K562 (cell line): ENCODE results near the gene ADAMTS2. TPM values are rescaled to one million over a fixed set of nuclear protein-coding genes. Genes with fewer than 3 reads are reported as not detected.

Source experiments
- ATAC-seq: fragments of 200-7000 bp; cut with Tn5 transposase; 3 replicates; pipeline ENCODE4 v1.9.1; 2020; ENCODE audit warnings: moderate library complexity
- BruUV-seq: library from RNA; stranded (reverse); fragments of 400-500 nt; replicated peaks from 2 replicates; lab custom pipeline; 2021; lab: Mats Ljungman, UMichigan
- CTCF ChIA-PET: fragments of 300-600 bp; formaldehyde crosslinking; extraction: SDS; loops from one replicate; lab custom pipeline; 2021; ENCODE audit warnings: low intra/inter-chr PET ratio; lab: Yijun Ruan, JAX
- POLR2A ChIA-PET: fragments of 300-600, 350-650 bp; sonication (Branson Sonifier 250); formaldehyde crosslinking; extraction: SDS; loops from one replicate; lab custom pipeline; 2021; ENCODE audit warnings: antibody characterized with exemption, inconsistent platforms; lab: Yijun Ruan, JAX
- DNase-seq, 4 experiments: peaks; one replicate each; pipeline versions ENCODE4 v3.0.0 to v3.0.0-alpha.2; 2011 to 2018; ENCODE audit warnings: low spot score in 3 of 4, mixed read lengths in 3 of 4; ENCODE audit errors: extremely low read depth in 1 of 4
- FAIRE-seq: peaks from 2 replicates; lab custom pipeline; 2011; peaks lifted over from hg19 to GRCh38; lab: Jason Lieb, UNC
- H2AFZ ChIP-seq: 2 replicates; pipeline ENCODE4 v1.6.0; 2011; ENCODE audit warnings: low read depth, low read length, control low read depth, inconsistent platforms
- H3K27ac ChIP-seq: fragments of 200-600 bp; 3 replicates; pipeline ENCODE4 v1.8.0; 2011; ENCODE audit warnings: low read depth, mild to moderate bottlenecking, control low read depth, inconsistent platforms, low read length, moderate library complexity, mixed read lengths; ENCODE audit errors: extremely low read depth
- H3K27me3 ChIP-seq, 2 experiments: fragments of 300-600 bp in 1 of 2; 2 replicates in 1 of 2; 3 replicates in 1 of 2; pipeline versions ENCODE4 v1.6.0 to v1.8.0; 2011; ENCODE audit warnings: inconsistent platforms in 2 of 2, low read length in 2 of 2, mild to moderate bottlenecking in 1 of 2, mixed read lengths in 1 of 2, moderate library complexity in 1 of 2; ENCODE audit not compliant: control insufficient read depth in 2 of 2, insufficient read depth in 2 of 2
- H3K36me3 ChIP-seq: fragments of 300-600 bp; 3 replicates; pipeline ENCODE4 v1.8.0; 2011; ENCODE audit warnings: mild to moderate bottlenecking, low read length, inconsistent platforms; ENCODE audit not compliant: control insufficient read depth, insufficient read depth
- H3K4me1 ChIP-seq, 2 experiments: fragments of 200-600 bp in 1 of 2; replicated peaks in 1 of 2; 2 replicates in 1 of 2; 3 replicates in 1 of 2; pipeline versions ENCODE4 v1.5.1 to v1.8.0; 2011; ENCODE audit warnings: inconsistent platforms in 2 of 2, low read length in 2 of 2, mild to moderate bottlenecking in 1 of 2, mixed read lengths in 1 of 2, moderate library complexity in 1 of 2; ENCODE audit not compliant: control insufficient read depth in 2 of 2, insufficient read depth in 2 of 2
- H3K4me2 ChIP-seq: 2 replicates; pipeline ENCODE4 v1.6.1; 2011; ENCODE audit warnings: low read length, control low read depth, inconsistent platforms, mixed read lengths; ENCODE audit not compliant: insufficient read depth
- H3K4me3 ChIP-seq: fragments of 200-600 bp; sonication (generic), shearing (Covaris generic); 2 replicates; pipeline ENCODE4 v1.5.1; 2016; ENCODE audit warnings: control low read depth, inconsistent platforms
- H3K79me2 ChIP-seq: fragments of 200-600 bp; 3 replicates; pipeline ENCODE4 v1.8.0; 2011; ENCODE audit warnings: low read length, inconsistent platforms; ENCODE audit not compliant: control insufficient read depth, insufficient read depth
- H3K9ac ChIP-seq, 2 experiments: 2 replicates each; pipeline versions ENCODE4 v1.6.0 to v1.6.1; 2011; ENCODE audit warnings: low read depth in 2 of 2, low read length in 2 of 2, control low read depth in 1 of 2, inconsistent platforms in 1 of 2, mild to moderate bottlenecking in 1 of 2, mixed read lengths in 1 of 2; ENCODE audit not compliant: insufficient read depth in 1 of 2
- H3K9me1 ChIP-seq: one replicate; pipeline ENCODE4 v1.6.0; 2011; ENCODE audit warnings: inconsistent platforms, mild to moderate bottlenecking, low read length, moderate library complexity; ENCODE audit not compliant: control insufficient read depth, insufficient read depth
- H3K9me3 ChIP-seq: replicated peaks from 2 replicates; pipeline ENCODE4 v1.5.1; 2011; ENCODE audit warnings: low read depth, low read length, inconsistent platforms; ENCODE audit not compliant: control insufficient read depth, insufficient read depth
- H4K20me1 ChIP-seq: replicated peaks from 2 replicates; pipeline ENCODE4 v1.6.1; 2011; ENCODE audit warnings: low read length, inconsistent platforms, mixed read lengths; ENCODE audit not compliant: control insufficient read depth, insufficient read depth
- MEIS2 ChIP-seq: fragments of 450-650 bp; IDR thresholded peaks from 2 replicates; pipeline ENCODE4 v1.6.1; 2014; ENCODE audit warnings: mild to moderate bottlenecking; ENCODE audit not compliant: partially characterized antibody
- RBM25 ChIP-seq: fragments of 200-400 bp; formaldehyde crosslinking; IDR thresholded peaks from 2 replicates; pipeline ENCODE4 v1.6.1; 2018; ENCODE audit warnings: low read length, low read depth, moderate library complexity; ENCODE audit not compliant: severe bottlenecking
- WGBS: fragments of 100-300 bp; shearing (Covaris generic); methylation state at CpG from one replicate; pipeline ENCODE4 v1.1.6; 2016; ENCODE audit warnings: low coverage, mixed read lengths; ENCODE audit not compliant: insufficient coverage; ENCODE audit errors: missing lambda C conversion rate; 5-methylcytosine and 5-hydroxymethylcytosine counted together
- in situ Hi-C: fragments of 300-500 bp; cut with MboI; formaldehyde crosslinking; loops from 4 replicates; pipeline ENCODE4 v1.15.0; 2018; ENCODE audit warnings: inconsistent platforms, mixed read lengths
- intact Hi-C: fragments of 100-400 bp; cut with micrococcal nuclease; formaldehyde crosslinking; loops from 2 replicates; pipeline ENCODE4 v1.14.2; 2022
- polyA plus RNA-seq, 8 experiments: library from polyadenylated mRNA; depleted of rRNA in 4 of 8; stranded (reverse) in 5 of 8; unstranded in 3 of 8; fragments of >200 nt; fragmentation: Nextera tagmentation in 2 of 8; fragmentation: Illumina TruSeq in 1 of 8; extraction: Ambion mirVana in 2 of 8; extraction: Trizol in 1 of 8; gene quantifications; 2 replicates each; pipeline versions ENCODE4 v1.2.1 to v1.2.3, GENCODE V29; 2011 to 2014; ENCODE audit warnings: inconsistent platforms in 1 of 8, missing spikeins in 1 of 8
- total RNA-seq, 7 experiments: library from RNA; depleted of rRNA in 6 of 7; stranded (reverse); fragments of >200 nt in 6 of 7; fragmentation: Illumina TruSeq in 2 of 7; extraction: Trizol in 2 of 7; gene quantifications; 2 replicates each; pipeline versions ENCODE4 v1.2.1 to v1.2.3, GENCODE V29; 2011 to 2021; ENCODE audit warnings: low replicate concordance in 1 of 7
- TF ChIP-seq, protein P1 (sequence below): sonication (generic); formaldehyde crosslinking; IDR thresholded peaks from 2 replicates; pipeline ENCODE4 v1.8.1; 2022; ENCODE audit warnings: missing genetic modification reagents
- TF ChIP-seq, protein P2 (sequence below), 2 experiments: IDR thresholded peaks in 1 of 2; conservative IDR thresholded peaks in 1 of 2; 2 replicates each; pipeline ENCODE4 v1.6.1; 2016; ENCODE audit warnings: low read depth in 2 of 2, mild to moderate bottlenecking in 1 of 2, missing compliant biosample characterization in 1 of 2, missing genetic modification characterization in 1 of 2, moderate library complexity in 1 of 2
- TF ChIP-seq, protein P3 (sequence below): sonication (generic); formaldehyde crosslinking; IDR thresholded peaks from 2 replicates; pipeline ENCODE4 v1.8.0; 2022; ENCODE audit warnings: missing genetic modification reagents, mild to moderate bottlenecking, borderline replicate concordance

The ADAMTS2 gene
- total and polyA plus RNA-seq, 9 of the 15 experiments (the other 6 are each of a cell fraction or from before 2014, with no cell fraction given), result not detected

- TF ChIP-seq, protein P1, sequence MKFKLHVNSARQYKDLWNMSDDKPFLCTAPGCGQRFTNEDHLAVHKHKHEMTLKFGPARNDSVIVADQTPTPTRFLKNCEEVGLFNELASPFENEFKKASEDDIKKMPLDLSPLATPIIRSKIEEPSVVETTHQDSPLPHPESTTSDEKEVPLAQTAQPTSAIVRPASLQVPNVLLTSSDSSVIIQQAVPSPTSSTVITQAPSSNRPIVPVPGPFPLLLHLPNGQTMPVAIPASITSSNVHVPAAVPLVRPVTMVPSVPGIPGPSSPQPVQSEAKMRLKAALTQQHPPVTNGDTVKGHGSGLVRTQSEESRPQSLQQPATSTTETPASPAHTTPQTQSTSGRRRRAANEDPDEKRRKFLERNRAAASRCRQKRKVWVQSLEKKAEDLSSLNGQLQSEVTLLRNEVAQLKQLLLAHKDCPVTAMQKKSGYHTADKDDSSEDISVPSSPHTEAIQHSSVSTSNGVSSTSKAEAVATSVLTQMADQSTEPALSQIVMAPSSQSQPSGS (CRISPR knock-in tag), result no peak
- TF ChIP-seq, protein P2, sequence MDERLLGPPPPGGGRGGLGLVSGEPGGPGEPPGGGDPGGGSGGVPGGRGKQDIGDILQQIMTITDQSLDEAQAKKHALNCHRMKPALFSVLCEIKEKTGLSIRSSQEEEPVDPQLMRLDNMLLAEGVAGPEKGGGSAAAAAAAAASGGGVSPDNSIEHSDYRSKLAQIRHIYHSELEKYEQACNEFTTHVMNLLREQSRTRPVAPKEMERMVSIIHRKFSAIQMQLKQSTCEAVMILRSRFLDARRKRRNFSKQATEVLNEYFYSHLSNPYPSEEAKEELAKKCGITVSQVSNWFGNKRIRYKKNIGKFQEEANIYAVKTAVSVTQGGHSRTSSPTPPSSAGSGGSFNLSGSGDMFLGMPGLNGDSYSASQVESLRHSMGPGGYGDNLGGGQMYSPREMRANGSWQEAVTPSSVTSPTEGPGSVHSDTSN (CRISPR knock-in tag; IDR thresholded peaks at IDR 0.05; ENCODE audit: low read depth), result no peak
- TF ChIP-seq, protein P2 (tag; conservative IDR thresholded peaks at IDR 0.05; ENCODE audit: low read depth), result no peak
- no peak for TF ChIP-seq MEIS2
Measured at GRCh38 chr5:179342577-179342976, 2.7 kb downstream of the ADAMTS2 start (continued).

- H3K4me1 ChIP-seq, result peaks cover 0 to 20% of the 10 kb centered on the region in 2 experiments; a peak in 2 of 5 replicates
- peak; percentile 70 for TF ChIP-seq RBM25
- TF ChIP-seq, protein P3, sequence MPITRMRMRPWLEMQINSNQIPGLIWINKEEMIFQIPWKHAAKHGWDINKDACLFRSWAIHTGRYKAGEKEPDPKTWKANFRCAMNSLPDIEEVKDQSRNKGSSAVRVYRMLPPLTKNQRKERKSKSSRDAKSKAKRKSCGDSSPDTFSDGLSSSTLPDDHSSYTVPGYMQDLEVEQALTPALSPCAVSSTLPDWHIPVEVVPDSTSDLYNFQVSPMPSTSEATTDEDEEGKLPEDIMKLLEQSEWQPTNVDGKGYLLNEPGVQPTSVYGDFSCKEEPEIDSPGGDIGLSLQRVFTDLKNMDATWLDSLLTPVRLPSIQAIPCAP, result no peak
- H3K36me3 ChIP-seq, result no peaks in the 10 kb centered on the region
- no peak overlapping the region for H3K4me2 ChIP-seq
- H3K27ac ChIP-seq, result no peak overlapping the region
- ATAC-seq (no peak), FAIRE-seq (no peak), DNase-seq (no peak)
- H3K4me3 ChIP-seq, result no peak overlapping the region
- no peaks in the 10 kb centered on the region for H3K9me1 ChIP-seq
- WGBS, result 4% methylated on average over 8 of the region's 8 CpGs
- H3K79me2 ChIP-seq, result no peaks in the 10 kb centered on the region
- H2AFZ ChIP-seq, result no peak overlapping the region
- ChIA-PET POLR2A (interaction anchor here (0.7 kb wide), 1 partner anchor 131 kb away, joined by 3 read pairs; no protein-coding TSS in a partner anchor), CTCF (no interaction called here)
- H4K20me1 ChIP-seq, result peaks cover 14% of the 10 kb centered on the region; the same call in 1 of the 2 replicates
- BruUV-seq, result no TSS peak
- H3K27me3 ChIP-seq, result peaks cover 28 to 89% of the 10 kb centered on the region in 2 experiments; a peak in 3 of 5 replicates
- H3K9me3 ChIP-seq, result no peaks in the 10 kb centered on the region
- in situ Hi-C loops (no loop called here), intact Hi-C loops (no loop called here)
- no peak overlapping the region for H3K9ac ChIP-seq
Measured at GRCh38 chr5:179340465-179340864, 4.8 kb downstream of the ADAMTS2 start.
